ENCODE measurements around the gene CD14.

DNA sequence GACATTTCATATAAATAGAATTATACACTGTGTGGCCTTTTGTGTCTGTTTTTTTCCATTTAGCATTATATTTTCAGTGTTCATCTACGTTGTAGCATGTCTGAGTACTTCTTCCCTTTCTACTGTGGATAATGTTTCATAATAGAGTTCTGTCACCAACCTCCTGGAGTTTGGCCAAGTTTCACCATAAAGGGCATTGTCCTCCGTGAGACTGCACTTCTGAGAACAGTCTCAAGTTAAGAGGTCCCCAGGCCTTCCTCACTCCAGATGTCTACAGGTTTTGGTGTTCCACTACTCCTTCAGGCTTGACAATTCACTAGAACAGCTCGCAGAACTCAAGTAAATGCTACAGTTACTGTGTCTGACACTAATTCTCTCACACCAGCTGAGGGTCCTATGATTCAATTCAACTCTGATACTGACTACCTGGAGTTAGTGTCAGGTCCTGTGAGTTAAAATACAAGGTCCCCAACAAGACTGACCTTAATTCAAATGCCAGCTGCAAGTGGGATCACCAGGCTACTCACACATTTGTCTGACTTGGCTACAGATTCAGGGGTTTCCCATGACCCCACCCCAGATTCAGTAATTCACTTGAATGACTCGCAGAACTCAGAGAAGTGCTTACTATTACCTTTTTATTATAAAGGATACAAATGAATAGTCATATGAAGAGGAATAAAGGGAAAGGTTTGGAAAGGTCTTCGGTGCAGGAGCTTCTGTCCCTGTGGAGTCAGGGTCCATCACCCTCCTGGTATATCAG lies 37.3 kb downstream of the CD14 start:
- TF ChIP-seq, protein P1, sequence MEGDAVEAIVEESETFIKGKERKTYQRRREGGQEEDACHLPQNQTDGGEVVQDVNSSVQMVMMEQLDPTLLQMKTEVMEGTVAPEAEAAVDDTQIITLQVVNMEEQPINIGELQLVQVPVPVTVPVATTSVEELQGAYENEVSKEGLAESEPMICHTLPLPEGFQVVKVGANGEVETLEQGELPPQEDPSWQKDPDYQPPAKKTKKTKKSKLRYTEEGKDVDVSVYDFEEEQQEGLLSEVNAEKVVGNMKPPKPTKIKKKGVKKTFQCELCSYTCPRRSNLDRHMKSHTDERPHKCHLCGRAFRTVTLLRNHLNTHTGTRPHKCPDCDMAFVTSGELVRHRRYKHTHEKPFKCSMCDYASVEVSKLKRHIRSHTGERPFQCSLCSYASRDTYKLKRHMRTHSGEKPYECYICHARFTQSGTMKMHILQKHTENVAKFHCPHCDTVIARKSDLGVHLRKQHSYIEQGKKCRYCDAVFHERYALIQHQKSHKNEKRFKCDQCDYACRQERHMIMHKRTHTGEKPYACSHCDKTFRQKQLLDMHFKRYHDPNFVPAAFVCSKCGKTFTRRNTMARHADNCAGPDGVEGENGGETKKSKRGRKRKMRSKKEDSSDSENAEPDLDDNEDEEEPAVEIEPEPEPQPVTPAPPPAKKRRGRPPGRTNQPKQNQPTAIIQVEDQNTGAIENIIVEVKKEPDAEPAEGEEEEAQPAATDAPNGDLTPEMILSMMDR (IDR thresholded peaks at IDR 0.05), result no peak
- TF ChIP-seq POLR2A (IDR thresholded peaks at IDR 0.05), result no peak
